Nephron (organoid): Measurements from ENCODE around the gene SLC30A2.

Experiments used
- H3K27ac Mint-ChIP-seq, 3 experiments: 2 replicates each; pipeline ENCODE4 v1.8.0; 2020; ENCODE audit warnings: mixed read lengths in 3 of 3, mild to moderate bottlenecking in 2 of 3, moderate library complexity in 1 of 3
- H3K27me3 Mint-ChIP-seq: 2 replicates; pipeline ENCODE4 v1.8.0; 2021; ENCODE audit warnings: low read depth, mild to moderate bottlenecking, moderate library complexity, mixed read lengths
- H3K36me3 Mint-ChIP-seq: 2 replicates; pipeline ENCODE4 v1.8.0; 2020; ENCODE audit warnings: low read depth, mixed read lengths
- H3K4me1 Mint-ChIP-seq: 2 replicates; pipeline ENCODE4 v1.8.0; 2020; ENCODE audit warnings: mixed read lengths
- H3K4me3 Mint-ChIP-seq, 3 experiments: 2 replicates each; pipeline ENCODE4 v1.8.0; 2020; ENCODE audit warnings: mild to moderate bottlenecking in 3 of 3, mixed read lengths in 3 of 3, moderate library complexity in 2 of 3
- H3K9me3 Mint-ChIP-seq: 2 replicates; pipeline ENCODE4 v1.8.0; 2020; ENCODE audit warnings: mixed read lengths
- CTCF ChIP-seq, 3 experiments: fragments of 200-600 bp; sonication (generic); IDR thresholded peaks; one replicate each; pipeline ENCODE4 v1.5.0; 2021; ENCODE audit warnings: antibody characterized with exemption in 3 of 3; ENCODE audit not compliant: unreplicated experiment in 3 of 3

The SLC30A2 gene

GRCh38 chr1:25993197-25993951 lies 52.5 kb downstream of the SLC30A2 start:
- Mint-ChIP-seq H3K27ac (peak overlapping the region; percentile 16 to 80 (median 31)), H3K9me3 (no peaks in the 10 kb centered on the region), H3K4me1 (peaks cover 71% of the 10 kb centered on the region), H3K4me3 (peak overlapping the region in 2 of 3 experiments; percentile 17 to 50), H3K27me3 (no peaks in the 10 kb centered on the region), H3K36me3 (no peaks in the 10 kb centered on the region)
- TF ChIP-seq CTCF (IDR thresholded peaks at IDR 0.05; ENCODE audit: unreplicated experiment in 3 of 3), result no peak

DNA sequence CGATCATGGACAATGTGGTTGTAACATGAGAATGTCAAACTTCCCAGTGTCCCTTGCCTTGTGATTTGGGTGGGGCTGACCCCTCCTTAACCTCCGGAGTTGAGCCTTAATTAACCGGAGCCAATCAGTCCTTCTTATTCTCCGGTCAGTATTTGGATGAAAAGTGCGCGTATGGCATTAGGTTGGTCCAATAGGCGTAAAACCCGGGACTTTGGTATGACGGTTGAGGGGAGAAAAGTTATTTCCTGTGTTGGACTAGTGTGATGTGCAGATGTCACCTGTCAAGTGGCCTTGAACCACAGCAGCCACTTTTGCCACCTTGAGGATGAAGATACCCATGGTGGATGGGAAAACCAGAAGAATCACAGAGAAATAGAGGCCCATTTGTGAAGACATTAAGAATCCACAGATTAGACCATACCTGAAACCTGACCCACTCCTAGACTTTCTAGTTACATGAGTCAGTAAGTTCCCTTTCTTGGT lies 53.2 kb downstream of the SLC30A2 start:
- Mint-ChIP-seq H3K4me3 (no peak overlapping the region), H3K27me3 (no peaks in the 10 kb centered on the region), H3K27ac (peak overlapping the region; percentile 14 to 74 (median 34)), H3K4me1 (peaks cover 73% of the 10 kb centered on the region), H3K9me3 (no peaks in the 10 kb centered on the region), H3K36me3 (no peaks in the 10 kb centered on the region)
- no peak for TF ChIP-seq CTCF (IDR thresholded peaks at IDR 0.05; ENCODE audit: unreplicated experiment in 3 of 3)

DNA sequence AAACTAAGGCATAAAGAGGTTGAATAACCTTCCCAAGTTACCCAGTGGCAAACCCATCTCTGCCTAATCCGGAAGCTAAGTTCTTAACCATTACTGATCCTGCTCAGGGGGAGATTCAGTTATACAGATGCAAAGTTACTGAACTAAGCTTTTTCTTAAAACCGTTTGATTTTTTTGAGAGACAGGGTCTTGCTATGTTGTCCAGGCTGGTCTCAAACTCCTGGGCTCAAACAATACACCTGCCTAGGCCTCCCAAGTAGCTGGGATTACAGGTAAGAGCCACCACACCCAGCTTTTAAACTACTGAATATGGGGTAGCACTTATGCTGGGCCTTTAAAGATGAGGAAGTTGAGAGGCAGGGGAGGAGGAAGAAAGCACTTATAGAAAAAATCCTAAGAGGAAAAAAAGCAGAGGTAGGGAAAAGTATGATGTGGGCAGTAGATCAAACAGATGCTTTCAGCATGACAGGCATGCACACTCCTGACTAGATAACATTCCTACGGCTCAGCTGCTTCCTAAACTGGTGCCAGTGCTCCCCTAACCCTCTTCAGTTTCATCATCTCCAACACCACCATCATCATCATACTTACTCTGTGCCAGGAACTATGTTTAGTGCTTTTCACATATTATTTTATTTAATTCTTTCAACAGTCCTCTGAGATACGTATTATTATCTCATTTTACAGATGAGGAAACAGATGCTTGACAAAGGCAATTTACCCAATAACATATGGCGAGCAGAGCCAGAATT lies 53.8 kb downstream of the SLC30A2 start:
- Mint-ChIP-seq H3K36me3 (peaks cover 4% of the 10 kb centered on the region), H3K4me1 (peaks cover 72% of the 10 kb centered on the region), H3K4me3 (peak overlapping the region in 1 of 3 experiments; percentile 33), H3K9me3 (no peaks in the 10 kb centered on the region), H3K27me3 (no peaks in the 10 kb centered on the region), H3K27ac (peak overlapping the region; percentile 12 to 67 (median 34))
- TF ChIP-seq CTCF (IDR thresholded peaks at IDR 0.05; ENCODE audit: unreplicated experiment in 3 of 3), result no peak

DNA sequence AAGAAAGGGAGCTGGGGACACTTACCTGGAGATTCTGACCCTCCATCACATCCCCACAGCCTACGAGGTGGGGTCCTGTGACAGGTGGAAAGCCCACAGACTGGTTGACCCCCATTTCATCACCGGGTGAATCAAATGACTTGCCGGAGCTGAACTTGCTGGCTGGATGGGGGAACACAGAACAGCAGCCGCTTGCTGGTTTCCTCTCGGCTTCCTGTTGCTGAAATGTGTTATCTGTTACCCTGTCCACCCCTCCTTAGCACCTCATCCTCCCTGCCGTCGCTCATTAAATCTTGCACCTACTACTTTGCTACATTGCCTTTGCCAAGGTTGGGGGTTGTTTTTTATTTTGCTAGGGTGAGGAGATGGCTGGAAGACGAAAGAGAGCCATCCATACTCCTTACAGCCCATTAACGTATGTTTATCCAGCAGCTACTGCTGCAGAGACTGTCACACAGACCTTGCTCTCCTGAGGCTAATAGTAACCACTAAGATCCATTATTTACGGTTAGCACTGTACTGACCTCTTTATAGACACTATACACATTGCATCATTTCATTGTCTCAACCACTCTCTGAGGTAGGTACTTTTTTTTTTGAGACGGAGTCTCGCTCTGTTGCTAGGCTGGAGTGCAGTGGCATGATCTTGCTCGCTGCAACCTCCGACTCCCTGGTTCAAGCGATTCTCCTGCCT lies 55.1 kb downstream of the SLC30A2 start:
- Mint-ChIP-seq H3K4me1 (peaks cover 72% of the 10 kb centered on the region), H3K36me3 (peaks cover 10% of the 10 kb centered on the region), H3K4me3 (no peak overlapping the region), H3K9me3 (no peaks in the 10 kb centered on the region), H3K27me3 (no peaks in the 10 kb centered on the region), H3K27ac (peak overlapping the region in 1 of 3 experiments; percentile 11)
- TF ChIP-seq CTCF (IDR thresholded peaks at IDR 0.05; ENCODE audit: unreplicated experiment in 3 of 3), result no peak

DNA sequence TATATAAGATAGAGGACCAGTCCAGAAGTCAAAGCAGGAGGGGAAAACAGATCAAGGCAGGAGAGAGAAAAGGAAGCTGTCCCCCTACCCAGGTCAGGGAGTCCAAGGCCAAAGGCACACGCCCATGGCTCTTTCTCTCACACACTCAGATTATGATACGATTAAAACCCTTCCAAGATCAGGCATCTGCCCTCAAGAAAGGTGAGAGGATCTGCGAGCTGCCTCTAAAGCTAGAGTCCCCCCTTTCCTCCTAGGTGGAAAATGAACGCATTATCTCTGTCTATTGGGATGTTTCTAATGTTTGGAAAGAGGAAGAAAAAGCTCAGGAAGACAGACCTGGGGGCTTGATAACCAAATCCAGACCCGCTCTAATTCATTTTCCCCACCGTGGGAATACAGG lies 55.7 kb downstream of the SLC30A2 start:
- peaks cover 16% of the 10 kb centered on the region for H3K36me3 Mint-ChIP-seq
- TF ChIP-seq CTCF (IDR thresholded peaks at IDR 0.05; ENCODE audit: unreplicated experiment in 3 of 3), result no peak
- no peak overlapping the region for H3K27ac Mint-ChIP-seq
- H3K27me3 Mint-ChIP-seq, result no peaks in the 10 kb centered on the region
- peaks cover 72% of the 10 kb centered on the region for H3K4me1 Mint-ChIP-seq
- H3K4me3 Mint-ChIP-seq, result no peak overlapping the region
- H3K9me3 Mint-ChIP-seq, result no peaks in the 10 kb centered on the region
